ENCODE data around the gene KCTD6.

The KCTD6 gene

DNA sequence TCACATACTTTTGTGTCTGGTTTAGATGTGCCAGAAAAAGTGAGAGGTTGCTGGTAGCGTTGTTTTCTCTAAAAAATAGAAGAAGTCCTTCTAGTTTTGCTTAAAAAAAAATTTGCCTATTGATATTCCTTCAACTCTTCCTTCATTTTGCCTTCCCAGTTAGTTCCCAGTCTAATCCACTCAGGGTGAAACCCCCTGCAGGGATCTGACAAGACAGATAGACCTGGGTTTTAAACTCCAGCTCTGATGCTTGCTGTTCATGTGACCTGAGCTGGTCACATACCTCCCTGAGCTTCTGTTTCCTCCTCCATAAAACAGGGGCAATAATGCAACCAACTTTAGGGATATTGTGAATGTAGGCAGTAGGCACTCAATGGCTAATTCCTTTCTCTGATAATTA lies 18.6 kb upstream of the KCTD6 start:
- no peak for TF ChIP-seq TCF4 (CRISPR knock-in tag; IDR thresholded peaks at IDR 0.05; ENCODE audit: borderline replicate concordance)
- no peak for TF ChIP-seq OSR1 (CRISPR knock-in tag; IDR thresholded peaks at IDR 0.05)
- TF ChIP-seq ZNF8 (CRISPR knock-in tag; IDR thresholded peaks at IDR 0.05), result no peak
- TF ChIP-seq, protein P1, sequence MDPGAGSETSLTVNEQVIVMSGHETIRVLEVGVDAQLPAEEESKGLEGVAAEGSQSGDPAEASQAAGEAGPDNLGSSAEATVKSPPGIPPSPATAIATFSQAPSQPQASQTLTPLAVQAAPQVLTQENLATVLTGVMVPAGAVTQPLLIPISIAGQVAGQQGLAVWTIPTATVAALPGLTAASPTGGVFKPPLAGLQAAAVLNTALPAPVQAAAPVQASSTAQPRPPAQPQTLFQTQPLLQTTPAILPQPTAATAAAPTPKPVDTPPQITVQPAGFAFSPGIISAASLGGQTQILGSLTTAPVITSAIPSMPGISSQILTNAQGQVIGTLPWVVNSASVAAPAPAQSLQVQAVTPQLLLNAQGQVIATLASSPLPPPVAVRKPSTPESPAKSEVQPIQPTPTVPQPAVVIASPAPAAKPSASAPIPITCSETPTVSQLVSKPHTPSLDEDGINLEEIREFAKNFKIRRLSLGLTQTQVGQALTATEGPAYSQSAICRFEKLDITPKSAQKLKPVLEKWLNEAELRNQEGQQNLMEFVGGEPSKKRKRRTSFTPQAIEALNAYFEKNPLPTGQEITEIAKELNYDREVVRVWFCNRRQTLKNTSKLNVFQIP (CRISPR knock-in tag; IDR thresholded peaks at IDR 0.05; ENCODE audit: borderline replicate concordance, low read depth), result no peak
- TF ChIP-seq, protein P2, sequence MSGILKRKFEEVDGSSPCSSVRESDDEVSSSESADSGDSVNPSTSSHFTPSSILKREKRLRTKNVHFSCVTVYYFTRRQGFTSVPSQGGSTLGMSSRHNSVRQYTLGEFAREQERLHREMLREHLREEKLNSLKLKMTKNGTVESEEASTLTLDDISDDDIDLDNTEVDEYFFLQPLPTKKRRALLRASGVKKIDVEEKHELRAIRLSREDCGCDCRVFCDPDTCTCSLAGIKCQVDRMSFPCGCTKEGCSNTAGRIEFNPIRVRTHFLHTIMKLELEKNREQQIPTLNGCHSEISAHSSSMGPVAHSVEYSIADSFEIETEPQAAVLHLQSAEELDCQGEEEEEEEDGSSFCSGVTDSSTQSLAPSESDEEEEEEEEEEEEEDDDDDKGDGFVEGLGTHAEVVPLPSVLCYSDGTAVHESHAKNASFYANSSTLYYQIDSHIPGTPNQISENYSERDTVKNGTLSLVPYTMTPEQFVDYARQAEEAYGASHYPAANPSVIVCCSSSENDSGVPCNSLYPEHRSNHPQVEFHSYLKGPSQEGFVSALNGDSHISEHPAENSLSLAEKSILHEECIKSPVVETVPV (CRISPR knock-in tag; IDR thresholded peaks at IDR 0.05), result no peak
- no peak for TF ChIP-seq ISL1 (CRISPR knock-in tag; IDR thresholded peaks at IDR 0.05)
- TF ChIP-seq, protein P3, sequence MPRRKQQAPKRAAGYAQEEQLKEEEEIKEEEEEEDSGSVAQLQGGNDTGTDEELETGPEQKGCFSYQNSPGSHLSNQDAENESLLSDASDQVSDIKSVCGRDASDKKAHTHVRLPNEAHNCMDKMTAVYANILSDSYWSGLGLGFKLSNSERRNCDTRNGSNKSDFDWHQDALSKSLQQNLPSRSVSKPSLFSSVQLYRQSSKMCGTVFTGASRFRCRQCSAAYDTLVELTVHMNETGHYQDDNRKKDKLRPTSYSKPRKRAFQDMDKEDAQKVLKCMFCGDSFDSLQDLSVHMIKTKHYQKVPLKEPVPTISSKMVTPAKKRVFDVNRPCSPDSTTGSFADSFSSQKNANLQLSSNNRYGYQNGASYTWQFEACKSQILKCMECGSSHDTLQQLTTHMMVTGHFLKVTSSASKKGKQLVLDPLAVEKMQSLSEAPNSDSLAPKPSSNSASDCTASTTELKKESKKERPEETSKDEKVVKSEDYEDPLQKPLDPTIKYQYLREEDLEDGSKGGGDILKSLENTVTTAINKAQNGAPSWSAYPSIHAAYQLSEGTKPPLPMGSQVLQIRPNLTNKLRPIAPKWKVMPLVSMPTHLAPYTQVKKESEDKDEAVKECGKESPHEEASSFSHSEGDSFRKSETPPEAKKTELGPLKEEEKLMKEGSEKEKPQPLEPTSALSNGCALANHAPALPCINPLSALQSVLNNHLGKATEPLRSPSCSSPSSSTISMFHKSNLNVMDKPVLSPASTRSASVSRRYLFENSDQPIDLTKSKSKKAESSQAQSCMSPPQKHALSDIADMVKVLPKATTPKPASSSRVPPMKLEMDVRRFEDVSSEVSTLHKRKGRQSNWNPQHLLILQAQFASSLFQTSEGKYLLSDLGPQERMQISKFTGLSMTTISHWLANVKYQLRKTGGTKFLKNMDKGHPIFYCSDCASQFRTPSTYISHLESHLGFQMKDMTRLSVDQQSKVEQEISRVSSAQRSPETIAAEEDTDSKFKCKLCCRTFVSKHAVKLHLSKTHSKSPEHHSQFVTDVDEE (CRISPR knock-in tag; IDR thresholded peaks at IDR 0.05), result no peak
- no peak for TF ChIP-seq ZFP3 (CRISPR knock-in tag; IDR thresholded peaks at IDR 0.05)
- no peak for TF ChIP-seq ARNTL (CRISPR knock-in tag; IDR thresholded peaks at IDR 0.05; ENCODE audit: borderline replicate concordance, low read depth)
- no peak for TF ChIP-seq BACH2 (CRISPR knock-in tag; IDR thresholded peaks at IDR 0.05; ENCODE audit: borderline replicate concordance)
- TF ChIP-seq GLIS3 (CRISPR knock-in tag; IDR thresholded peaks at IDR 0.05), result no peak
- TF ChIP-seq ZC3H10 (CRISPR knock-in tag; IDR thresholded peaks at IDR 0.05), result no peak
- no peak for TF ChIP-seq TOX (CRISPR knock-in tag; IDR thresholded peaks at IDR 0.05; ENCODE audit: borderline replicate concordance)
- TF ChIP-seq ZNF565 (CRISPR knock-in tag; conservative IDR thresholded peaks at IDR 0.05; ENCODE audit: low read depth), result no peak
- TF ChIP-seq ZFP30 (CRISPR knock-in tag; IDR thresholded peaks at IDR 0.05), result no peak
- TF ChIP-seq SNAI2 (CRISPR knock-in tag; IDR thresholded peaks at IDR 0.05), result no peak
- no peak for TF ChIP-seq ESRRG (CRISPR knock-in tag; IDR thresholded peaks at IDR 0.05)
- no peak for TF ChIP-seq CSDC2 (CRISPR knock-in tag; IDR thresholded peaks at IDR 0.05)
- ATAC-seq, result no peak

DNA sequence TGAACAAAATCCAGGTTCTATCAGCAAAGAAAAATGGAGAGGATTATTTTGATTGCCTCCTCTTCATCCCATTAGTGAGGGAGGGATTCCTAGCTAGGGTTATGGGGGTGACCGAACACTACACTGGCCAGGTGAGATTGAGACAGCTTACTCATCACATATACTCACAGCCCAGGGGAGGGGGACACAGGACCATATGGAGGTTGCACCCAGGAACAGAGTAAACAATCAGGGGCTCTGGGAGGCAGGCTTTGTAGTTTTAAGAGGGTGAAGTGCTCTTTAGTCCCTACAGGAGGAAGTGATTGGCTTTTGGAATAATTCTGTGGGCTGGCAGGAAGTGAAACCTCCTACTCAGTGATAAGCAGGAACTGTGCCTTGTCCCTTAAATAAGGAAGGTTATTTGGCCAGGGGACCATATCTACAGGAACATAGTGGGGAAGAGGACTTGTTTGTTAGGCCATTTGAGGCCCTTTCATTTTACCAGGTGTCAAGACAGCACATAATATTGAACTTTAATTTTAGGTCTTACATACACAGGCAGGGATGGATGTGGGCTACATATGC lies 17.5 kb upstream of the KCTD6 start:
- TF ChIP-seq, protein P2 (CRISPR knock-in tag; IDR thresholded peaks at IDR 0.05), result no peak
- TF ChIP-seq ESRRG (CRISPR knock-in tag; IDR thresholded peaks at IDR 0.05) (no peak), TOX (CRISPR knock-in tag; IDR thresholded peaks at IDR 0.05; ENCODE audit: borderline replicate concordance) (no peak), ZNF70 (CRISPR knock-in tag; IDR thresholded peaks at IDR 0.05) (no peak), SNAI2 (CRISPR knock-in tag; IDR thresholded peaks at IDR 0.05) (no peak), ZNF8 (CRISPR knock-in tag; IDR thresholded peaks at IDR 0.05) (no peak), CSDC2 (CRISPR knock-in tag; IDR thresholded peaks at IDR 0.05) (no peak), ZFP3 (CRISPR knock-in tag; IDR thresholded peaks at IDR 0.05) (no peak), ISL1 (CRISPR knock-in tag; IDR thresholded peaks at IDR 0.05) (no peak)
- TF ChIP-seq, protein P3 (CRISPR knock-in tag; IDR thresholded peaks at IDR 0.05), result no peak
- TF ChIP-seq, protein P4, sequence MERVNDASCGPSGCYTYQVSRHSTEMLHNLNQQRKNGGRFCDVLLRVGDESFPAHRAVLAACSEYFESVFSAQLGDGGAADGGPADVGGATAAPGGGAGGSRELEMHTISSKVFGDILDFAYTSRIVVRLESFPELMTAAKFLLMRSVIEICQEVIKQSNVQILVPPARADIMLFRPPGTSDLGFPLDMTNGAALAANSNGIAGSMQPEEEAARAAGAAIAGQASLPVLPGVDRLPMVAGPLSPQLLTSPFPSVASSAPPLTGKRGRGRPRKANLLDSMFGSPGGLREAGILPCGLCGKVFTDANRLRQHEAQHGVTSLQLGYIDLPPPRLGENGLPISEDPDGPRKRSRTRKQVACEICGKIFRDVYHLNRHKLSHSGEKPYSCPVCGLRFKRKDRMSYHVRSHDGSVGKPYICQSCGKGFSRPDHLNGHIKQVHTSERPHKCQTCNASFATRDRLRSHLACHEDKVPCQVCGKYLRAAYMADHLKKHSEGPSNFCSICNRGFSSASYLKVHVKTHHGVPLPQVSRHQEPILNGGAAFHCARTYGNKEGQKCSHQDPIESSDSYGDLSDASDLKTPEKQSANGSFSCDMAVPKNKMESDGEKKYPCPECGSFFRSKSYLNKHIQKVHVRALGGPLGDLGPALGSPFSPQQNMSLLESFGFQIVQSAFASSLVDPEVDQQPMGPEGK (CRISPR knock-in tag; IDR thresholded peaks at IDR 0.05; ENCODE audit: borderline replicate concordance), result no peak
- ATAC-seq, result no peak
